ENCODE results near the gene HGFAC. TPM values are rescaled to one million over a fixed set of nuclear protein-coding genes. Genes with fewer than 3 reads are reported as not detected.

Gene HGFAC
- total RNA-seq (2021) = 1.3 and 1.5 TPM in 2 replicates
- Bru-seq, nascent RNA = percentile 11 among the genes with signal in this experiment
- BruChase-seq, experiment 1, labeled RNA remaining after a 2-hour chase = percentile 22 among the genes with signal in this experiment
- percentile 34 among the genes with signal in this experiment for BruChase-seq, experiment 2, labeled RNA remaining after a 6-hour chase
- long read RNA-seq, partial matches to known transcripts = 0 of 1 reads
- long read RNA-seq, other reads (novel, unspliced or antisense) = 1 of 1 reads

DNA sequence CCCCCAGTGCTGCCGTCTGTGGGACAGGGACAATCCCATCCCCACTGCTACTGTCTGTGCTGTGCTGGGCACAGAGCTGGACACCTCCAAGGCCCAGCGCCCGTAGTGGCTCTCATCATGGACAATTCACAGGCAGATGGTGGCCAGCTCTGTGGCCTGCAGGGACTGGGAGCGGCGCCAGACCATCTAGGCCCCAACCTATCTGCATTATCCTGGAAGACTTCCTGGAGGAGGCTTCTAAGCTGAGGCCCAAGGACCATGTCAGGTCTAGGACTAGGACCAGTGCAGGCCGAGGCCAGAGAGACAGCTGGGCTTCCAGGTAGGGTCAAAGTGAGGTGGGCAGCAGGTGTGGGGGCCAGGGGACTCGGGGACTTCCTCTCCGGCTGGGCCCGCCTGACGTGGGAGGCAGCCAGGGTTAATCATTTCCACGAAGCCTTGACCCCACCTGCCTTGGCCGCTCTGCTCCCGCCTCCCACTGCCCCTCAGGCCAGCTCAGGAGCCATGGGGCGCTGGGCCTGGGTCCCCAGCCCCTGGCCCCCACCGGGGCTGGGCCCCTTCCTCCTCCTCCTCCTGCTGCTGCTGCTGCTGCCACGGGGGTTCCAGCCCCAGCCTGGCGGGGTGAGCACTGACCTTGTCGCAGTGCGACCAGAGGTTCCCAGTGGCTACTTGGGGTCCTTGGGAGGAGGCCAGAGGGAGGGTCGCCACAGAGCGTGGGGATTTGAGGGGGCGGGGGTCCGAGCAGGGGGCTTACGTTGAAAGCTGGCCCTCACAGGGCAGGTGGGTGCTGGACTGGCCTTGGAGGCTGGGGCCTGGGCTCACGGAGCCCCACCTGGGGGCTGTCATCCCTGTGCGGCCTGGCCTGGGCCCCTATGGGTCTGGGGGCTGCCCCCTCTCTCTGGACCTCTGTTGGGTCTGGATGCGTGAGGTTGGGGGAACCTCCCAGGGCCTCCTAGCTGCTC lies at the start of gene HGFAC:
TSS of gene HGFAC (plus strand) at position 468 of the 959 bp plus-strand sequence. CDS start at position 502, 34 bp downstream.
- no peak for TF ChIP-seq EZH2 (IDR thresholded peaks at IDR 0.05; ENCODE audit: low read depth)
- TF ChIP-seq, protein P1, sequence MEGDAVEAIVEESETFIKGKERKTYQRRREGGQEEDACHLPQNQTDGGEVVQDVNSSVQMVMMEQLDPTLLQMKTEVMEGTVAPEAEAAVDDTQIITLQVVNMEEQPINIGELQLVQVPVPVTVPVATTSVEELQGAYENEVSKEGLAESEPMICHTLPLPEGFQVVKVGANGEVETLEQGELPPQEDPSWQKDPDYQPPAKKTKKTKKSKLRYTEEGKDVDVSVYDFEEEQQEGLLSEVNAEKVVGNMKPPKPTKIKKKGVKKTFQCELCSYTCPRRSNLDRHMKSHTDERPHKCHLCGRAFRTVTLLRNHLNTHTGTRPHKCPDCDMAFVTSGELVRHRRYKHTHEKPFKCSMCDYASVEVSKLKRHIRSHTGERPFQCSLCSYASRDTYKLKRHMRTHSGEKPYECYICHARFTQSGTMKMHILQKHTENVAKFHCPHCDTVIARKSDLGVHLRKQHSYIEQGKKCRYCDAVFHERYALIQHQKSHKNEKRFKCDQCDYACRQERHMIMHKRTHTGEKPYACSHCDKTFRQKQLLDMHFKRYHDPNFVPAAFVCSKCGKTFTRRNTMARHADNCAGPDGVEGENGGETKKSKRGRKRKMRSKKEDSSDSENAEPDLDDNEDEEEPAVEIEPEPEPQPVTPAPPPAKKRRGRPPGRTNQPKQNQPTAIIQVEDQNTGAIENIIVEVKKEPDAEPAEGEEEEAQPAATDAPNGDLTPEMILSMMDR (conservative IDR thresholded peaks at IDR 0.05) = no peak
- Histone ChIP-seq H3K4me1 (replicated peaks; ENCODE audit: insufficient read depth) (peaks cover 7% of the 10 kb centered on the region; the same call in 1 of the 2 replicates), H3K4me2 (no peak within 1 kb of the TSS), H3K9me2 (ENCODE audit: insufficient read depth) (no peaks in the 10 kb centered on the region), H3K9me3 (ENCODE audit: insufficient read depth, low read depth) (no peaks in the 10 kb centered on the region), H3F3A (ENCODE audit: insufficient read depth, low read depth) (no peaks in the 10 kb centered on the region), H3K36me3 (ENCODE audit: low read depth) (no peaks in the 10 kb centered on the region), H3K79me2 (ENCODE audit: low read depth) (no peaks in the 10 kb centered on the region), H3K27ac (no peak within 1 kb of the TSS), H4K20me1 (ENCODE audit: insufficient read depth) (no peaks in the 10 kb centered on the region), H3K4me3 (no peak within 1 kb of the TSS), H3K27me3 (ENCODE audit: insufficient read depth, low read depth) (no peaks in the 10 kb centered on the region), H2AFZ (no peak within 1 kb of the TSS)
- POLR2A ChIA-PET (ENCODE audit: unreplicated experiment) = interaction anchor here (0.5 kb wide), 2 partner anchors 96 to 806 kb away, joined by 3 to 4 read pairs; partner anchors contain the start of gene TMEM128
- BruUV-seq (replicated peaks) = no TSS peak
- CTCF ChIA-PET = interaction anchor here (0.6 kb wide), 1 partner anchor 33 kb away, joined by 9 read pairs; no protein-coding TSS in a partner anchor
- intact Hi-C loops (cut with micrococcal nuclease; ENCODE audit: unreplicated experiment) = loop anchor here (2.0 to 5.0 kb wide), 2 partner anchors 54 to 95 kb away; no protein-coding TSS in a partner anchor
- no peak for DNase-seq

DNA sequence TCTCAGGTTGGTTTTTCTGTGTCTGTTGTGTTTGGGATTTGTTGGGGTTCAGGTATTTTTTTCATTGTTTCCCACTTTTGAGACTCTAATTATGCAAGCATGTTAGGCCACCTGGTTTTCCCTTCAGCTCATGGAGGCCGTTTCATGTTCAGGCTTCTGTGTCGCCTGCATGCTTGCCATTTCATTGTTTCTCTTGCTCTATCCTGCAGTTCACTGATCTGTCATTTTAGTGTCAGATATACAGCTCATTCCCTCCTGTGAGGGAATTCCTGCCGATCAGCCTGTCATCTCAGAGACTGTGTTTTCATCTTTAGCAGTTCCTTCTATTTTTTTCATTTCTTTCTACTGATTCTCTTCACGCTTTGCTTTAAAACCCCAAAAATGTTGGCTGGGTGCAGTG lies 49.4 kb upstream of the HGFAC start:
- Histone ChIP-seq H3K27ac (no peak overlapping the region), H3K36me3 (ENCODE audit: low read depth) (no peaks in the 10 kb centered on the region), H3K4me3 (no peak overlapping the region), H3K27me3 (ENCODE audit: insufficient read depth, low read depth) (no peaks in the 10 kb centered on the region), H4K20me1 (ENCODE audit: insufficient read depth) (no peaks in the 10 kb centered on the region), H2AFZ (no peak overlapping the region), H3K4me1 (replicated peaks; ENCODE audit: insufficient read depth) (no peaks in the 10 kb centered on the region), H3K9me3 (ENCODE audit: insufficient read depth, low read depth) (no peaks in the 10 kb centered on the region), H3K9me2 (ENCODE audit: insufficient read depth) (no peaks in the 10 kb centered on the region), H3K4me2 (no peak overlapping the region), H3F3A (ENCODE audit: insufficient read depth, low read depth) (no peaks in the 10 kb centered on the region), H3K79me2 (ENCODE audit: low read depth) (no peaks in the 10 kb centered on the region)
- no peak for TF ChIP-seq EZH2 (IDR thresholded peaks at IDR 0.05; ENCODE audit: low read depth)
- TF ChIP-seq, protein P1 (conservative IDR thresholded peaks at IDR 0.05) = no peak
- ChIA-PET POLR2A (ENCODE audit: unreplicated experiment) (no interaction called here), CTCF (no interaction called here)
- no TSS peak for BruUV-seq (replicated peaks)
- no peak for DNase-seq
- intact Hi-C loops (cut with micrococcal nuclease; ENCODE audit: unreplicated experiment) = no loop called here

DNA sequence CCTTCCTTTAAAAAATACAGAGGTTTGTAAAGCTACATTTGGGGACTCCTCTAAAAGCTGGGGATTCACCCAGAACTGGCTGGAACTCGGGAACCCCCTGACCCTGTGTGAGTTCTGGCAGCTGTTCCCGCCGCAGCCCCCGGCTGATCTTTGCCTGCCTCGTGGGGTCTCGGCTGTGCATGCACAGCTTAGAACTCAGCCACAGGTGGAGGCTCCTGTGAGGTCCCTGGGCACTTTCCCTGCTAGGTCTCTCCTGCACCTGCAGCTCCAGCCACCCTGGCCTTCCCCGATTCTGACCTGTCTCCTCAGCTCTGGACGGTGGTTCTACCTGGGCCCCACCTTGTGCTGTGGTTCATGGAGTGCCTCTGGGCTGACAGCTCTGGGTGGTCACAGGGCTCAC lies 48.6 kb upstream of the HGFAC start:
- H3K27ac ChIP-seq = no peak overlapping the region
- no peaks in the 10 kb centered on the region for H3K9me3 ChIP-seq (ENCODE audit: insufficient read depth, low read depth)
- CTCF ChIA-PET = no interaction called here
- no peaks in the 10 kb centered on the region for H3F3A ChIP-seq (ENCODE audit: insufficient read depth, low read depth)
- DNase-seq = no peak
- H3K9me2 ChIP-seq (ENCODE audit: insufficient read depth) = no peaks in the 10 kb centered on the region
- POLR2A ChIA-PET (ENCODE audit: unreplicated experiment) = no interaction called here
- H3K27me3 ChIP-seq (ENCODE audit: insufficient read depth, low read depth) = no peaks in the 10 kb centered on the region
- TF ChIP-seq, protein P1 (conservative IDR thresholded peaks at IDR 0.05) = no peak
- no peak for TF ChIP-seq EZH2 (IDR thresholded peaks at IDR 0.05; ENCODE audit: low read depth)
- H3K4me1 ChIP-seq (replicated peaks; ENCODE audit: insufficient read depth) = no peaks in the 10 kb centered on the region
- no peak overlapping the region for H2AFZ ChIP-seq
- no peak overlapping the region for H3K4me3 ChIP-seq
- H3K4me2 ChIP-seq = no peak overlapping the region
- no peaks in the 10 kb centered on the region for H3K36me3 ChIP-seq (ENCODE audit: low read depth)
- no TSS peak for BruUV-seq (replicated peaks)
- no peaks in the 10 kb centered on the region for H4K20me1 ChIP-seq (ENCODE audit: insufficient read depth)
- intact Hi-C loops (cut with micrococcal nuclease; ENCODE audit: unreplicated experiment) = no loop called here
- no peaks in the 10 kb centered on the region for H3K79me2 ChIP-seq (ENCODE audit: low read depth)

All from PC-9 (cell line).